ENCODE measurements around the gene YWHAQ.
"Not testable (repeated sequence)": the region's sequence is repeated elsewhere in the genome, so short reads cannot be mapped to it uniquely, and the experiment has no call there.

Gene YWHAQ

GRCh38 chr2:9611549-9611912 lies 19.3 kb downstream of the YWHAQ start:
- H3K27me3 Mint-ChIP-seq; H3K4me3 Mint-ChIP-seq; H3K27ac Mint-ChIP-seq; intact Hi-C loops (cut with micrococcal nuclease); H3K9me3 Mint-ChIP-seq; H3K36me3 Mint-ChIP-seq (ENCODE audit: low read depth): not testable (repeated sequence)
- H3K4me1 Mint-ChIP-seq (ENCODE audit: low read depth): peaks cover 64% of the 10 kb centered on the region

GRCh38 chr2:9610781-9611548 lies 19.8 kb downstream of the YWHAQ start:
- Mint-ChIP-seq H3K27ac (no peak overlapping the region), H3K4me3 (no peak overlapping the region), H3K36me3 (ENCODE audit: low read depth) (peaks cover 10% of the 10 kb centered on the region), H3K27me3 (no peaks in the 10 kb centered on the region), H3K4me1 (ENCODE audit: low read depth) (peaks cover 60% of the 10 kb centered on the region), H3K9me3 (no peaks in the 10 kb centered on the region)
- intact Hi-C loops (cut with micrococcal nuclease): no loop called here

GRCh38 chr2:9608491-9608890 lies 22.3 kb downstream of the YWHAQ start:
- H3K27ac Mint-ChIP-seq: peak overlapping the region; percentile 28
- H3K4me3 Mint-ChIP-seq; H3K27me3 Mint-ChIP-seq; H3K9me3 Mint-ChIP-seq; H3K36me3 Mint-ChIP-seq (ENCODE audit: low read depth); intact Hi-C loops (cut with micrococcal nuclease): not testable (repeated sequence)
- peaks cover 43% of the 10 kb centered on the region for H3K4me1 Mint-ChIP-seq (ENCODE audit: low read depth)

- Mint-ChIP-seq H3K27me3 (no peaks in the 10 kb centered on the region), H3K36me3 (ENCODE audit: low read depth) (peaks cover 25% of the 10 kb centered on the region), H3K4me1 (ENCODE audit: low read depth) (peaks cover 11% of the 10 kb centered on the region), H3K27ac (no peak overlapping the region), H3K4me3 (no peak overlapping the region), H3K9me3 (peaks cover 12% of the 10 kb centered on the region)
- intact Hi-C loops (cut with micrococcal nuclease): no loop called here
These were observed 28.4 kb downstream of the YWHAQ start for GRCh38 chr2:9602412-9602811.

- Mint-ChIP-seq H3K4me3 (no peak overlapping the region), H3K4me1 (ENCODE audit: low read depth) (peaks cover 17% of the 10 kb centered on the region), H3K36me3 (ENCODE audit: low read depth) (peaks cover 25% of the 10 kb centered on the region), H3K9me3 (peaks cover 12% of the 10 kb centered on the region), H3K27ac (no peak overlapping the region), H3K27me3 (no peaks in the 10 kb centered on the region)
- intact Hi-C loops (cut with micrococcal nuclease): no loop called here
These were observed 29.4 kb downstream of the YWHAQ start for GRCh38 chr2:9601397-9601796.

- H3K9me3 Mint-ChIP-seq: peaks cover 12% of the 10 kb centered on the region
- peaks cover 31% of the 10 kb centered on the region for H3K4me1 Mint-ChIP-seq (ENCODE audit: low read depth)
- no peak overlapping the region for H3K27ac Mint-ChIP-seq
- no peaks in the 10 kb centered on the region for H3K27me3 Mint-ChIP-seq
- no peak overlapping the region for H3K4me3 Mint-ChIP-seq
- H3K36me3 Mint-ChIP-seq (ENCODE audit: low read depth): peaks cover 25% of the 10 kb centered on the region
- intact Hi-C loops (cut with micrococcal nuclease): no loop called here
These were observed 31.4 kb downstream of the YWHAQ start for GRCh38 chr2:9599430-9599829.

GRCh38 chr2:9596621-9597311 lies 34.0 kb downstream of the YWHAQ start:
- Mint-ChIP-seq H3K27ac (no peak overlapping the region), H3K27me3 (no peaks in the 10 kb centered on the region), H3K9me3 (peaks cover 12% of the 10 kb centered on the region), H3K36me3 (ENCODE audit: low read depth) (peaks cover 33% of the 10 kb centered on the region), H3K4me1 (ENCODE audit: low read depth) (peaks cover 31% of the 10 kb centered on the region), H3K4me3 (no peak overlapping the region)
- intact Hi-C loops (cut with micrococcal nuclease): no loop called here

- intact Hi-C loops (cut with micrococcal nuclease): no loop called here
- Mint-ChIP-seq H3K4me3 (no peak overlapping the region), H3K4me1 (ENCODE audit: low read depth) (peaks cover 31% of the 10 kb centered on the region)
These were observed 35.1 kb downstream of the YWHAQ start for GRCh38 chr2:9595746-9596145.

GRCh38 chr2:9595256-9595655 lies 35.5 kb downstream of the YWHAQ start:
- intact Hi-C loops (cut with micrococcal nuclease): not testable (repeated sequence)
- Mint-ChIP-seq H3K36me3 (ENCODE audit: low read depth) (peaks cover 42% of the 10 kb centered on the region), H3K4me1 (ENCODE audit: low read depth) (peaks cover 31% of the 10 kb centered on the region)

More at GRCh38 chr2:9595746-9596145, 35.1 kb downstream of the YWHAQ start:
- Mint-ChIP-seq H3K27ac (no peak overlapping the region), H3K9me3 (peaks cover 12% of the 10 kb centered on the region), H3K36me3 (ENCODE audit: low read depth) (peaks cover 42% of the 10 kb centered on the region), H3K27me3 (no peaks in the 10 kb centered on the region)

GRCh38 chr2:9594366-9595054 lies 36.3 kb downstream of the YWHAQ start:
- peaks cover 24% of the 10 kb centered on the region for H3K4me1 Mint-ChIP-seq (ENCODE audit: low read depth)
- peaks cover 37% of the 10 kb centered on the region for H3K36me3 Mint-ChIP-seq (ENCODE audit: low read depth)

More at GRCh38 chr2:9595256-9595655, 35.5 kb downstream of the YWHAQ start:
- H3K4me3 Mint-ChIP-seq, H3K27me3 Mint-ChIP-seq: not testable (repeated sequence)
- H3K9me3 Mint-ChIP-seq: peaks cover 11% of the 10 kb centered on the region
- peak overlapping the region; percentile 74 for H3K27ac Mint-ChIP-seq

GRCh38 chr2:9593925-9594324 lies 36.9 kb downstream of the YWHAQ start:
- H3K27me3 Mint-ChIP-seq: no peaks in the 10 kb centered on the region
- H3K4me3 Mint-ChIP-seq: no peak overlapping the region
- H3K9me3 Mint-ChIP-seq: no peaks in the 10 kb centered on the region
- peak overlapping the region; percentile 74 for H3K27ac Mint-ChIP-seq
- intact Hi-C loops (cut with micrococcal nuclease): loop anchor here (5.0 kb wide), 1 partner anchor 33 kb away; no protein-coding TSS in a partner anchor
- H3K4me1 Mint-ChIP-seq (ENCODE audit: low read depth): peaks cover 24% of the 10 kb centered on the region
- peaks cover 34% of the 10 kb centered on the region for H3K36me3 Mint-ChIP-seq (ENCODE audit: low read depth)

More at GRCh38 chr2:9594366-9595054, 36.3 kb downstream of the YWHAQ start:
- Mint-ChIP-seq H3K27me3 (no peaks in the 10 kb centered on the region), H3K4me3 (no peak overlapping the region), H3K9me3 (peaks cover 4% of the 10 kb centered on the region), H3K27ac (peak overlapping the region; percentile 74)
- intact Hi-C loops (cut with micrococcal nuclease): loop anchor here (5.0 kb wide), 1 partner anchor 33 kb away; no protein-coding TSS in a partner anchor

- no peaks in the 10 kb centered on the region for H3K9me3 Mint-ChIP-seq
- peaks cover 34% of the 10 kb centered on the region for H3K36me3 Mint-ChIP-seq (ENCODE audit: low read depth)
- no peak overlapping the region for H3K4me3 Mint-ChIP-seq
- no peaks in the 10 kb centered on the region for H3K27me3 Mint-ChIP-seq
- peaks cover 24% of the 10 kb centered on the region for H3K4me1 Mint-ChIP-seq (ENCODE audit: low read depth)
- no peak overlapping the region for H3K27ac Mint-ChIP-seq
- intact Hi-C loops (cut with micrococcal nuclease): loop anchor here (5.0 kb wide), 1 partner anchor 35 kb away; no protein-coding TSS in a partner anchor
These were observed 38.1 kb downstream of the YWHAQ start for GRCh38 chr2:9592699-9593098.

- H3K4me3 Mint-ChIP-seq: no peak overlapping the region
- peaks cover 11% of the 10 kb centered on the region for H3K4me1 Mint-ChIP-seq (ENCODE audit: low read depth)
- peaks cover 49% of the 10 kb centered on the region for H3K36me3 Mint-ChIP-seq (ENCODE audit: low read depth)
- no peaks in the 10 kb centered on the region for H3K27me3 Mint-ChIP-seq
- intact Hi-C loops (cut with micrococcal nuclease): loop anchor here (5.0 kb wide), 1 partner anchor 37 kb away; no protein-coding TSS in a partner anchor
- H3K27ac Mint-ChIP-seq: no peak overlapping the region
- H3K9me3 Mint-ChIP-seq: no peaks in the 10 kb centered on the region
These were observed 40.2 kb downstream of the YWHAQ start for GRCh38 chr2:9590641-9591040.

- Mint-ChIP-seq H3K4me1 (ENCODE audit: low read depth) (no peaks in the 10 kb centered on the region), H3K27me3 (no peaks in the 10 kb centered on the region), H3K27ac (no peak overlapping the region), H3K9me3 (no peaks in the 10 kb centered on the region), H3K4me3 (no peak overlapping the region), H3K36me3 (ENCODE audit: low read depth) (peaks cover 55% of the 10 kb centered on the region)
- intact Hi-C loops (cut with micrococcal nuclease): no loop called here
These were observed 44.3 kb downstream of the YWHAQ start for GRCh38 chr2:9586465-9586864.

All from dendritic cell treated with granulocyte-macrophage colony-stimulating factor and Interleukin-4, amounts not matched to agents 40 ng/mL and 50 ng/mL, for 4 days (primary cell).